Breast epithelium (tissue), 4 donors: ENCODE results near the gene ASTN2. TPM values are rescaled to one million over a fixed set of nuclear protein-coding genes. Genes with fewer than 3 reads are reported as not detected.

ENCODE experiments used
- DNase-seq, 2 donors: peaks; one replicate each; pipeline ENCODE4 v3.0.0-alpha.2; 2019; ENCODE audit warnings: low spot score in 2 of 2
- H3K27ac ChIP-seq, 2 donors: fragments of 200-600 bp; sonication (generic) in 1 of 2; one replicate each; pipeline ENCODE4 v1.5.1; 2016 to 2019; ENCODE audit warnings: mild to moderate bottlenecking in 1 of 2
- H3K27me3 ChIP-seq, 2 donors: fragments of 200-600 bp; sonication (generic) in 1 of 2; one replicate each; pipeline versions ENCODE4 v1.5.1 to v1.6.0; 2017 to 2019; ENCODE audit warnings: control low read depth in 1 of 2, mild to moderate bottlenecking in 1 of 2
- H3K36me3 ChIP-seq: fragments of 200-600 bp; one replicate; pipeline ENCODE4 v1.5.1; 2019
- H3K4me1 ChIP-seq, 2 donors: fragments of 200-600 bp; sonication (generic); one replicate each; pipeline ENCODE4 v1.5.1; 2016 to 2019; ENCODE audit warnings: control low read depth in 1 of 2
- H3K4me3 ChIP-seq, 3 donors: fragments of 200-600 bp; sonication (generic); 1 replicate in 2 of 3; 2 replicates in 1 of 3; pipeline ENCODE4 v1.5.1; 2016 to 2019; ENCODE audit warnings: mild to moderate bottlenecking in 3 of 3, moderate library complexity in 2 of 3
- H3K9me3 ChIP-seq, 2 donors: fragments of 200-600 bp; sonication (generic) in 1 of 2; one replicate each; pipeline ENCODE4 v1.5.1; 2016 to 2019; ENCODE audit warnings: control low read depth in 1 of 2
- CTCF ChIP-seq, 3 donors: fragments of 450-650 bp; IDR thresholded peaks; one replicate each; pipeline ENCODE4 v1.5.1; 2016 to 2017; ENCODE audit warnings: antibody characterized with exemption in 3 of 3, mild to moderate bottlenecking in 3 of 3, moderate library complexity in 3 of 3
- POLR2A ChIP-seq: fragments of 450-650 bp; IDR thresholded peaks from one replicate; pipeline ENCODE4 v1.6.1; 2016; ENCODE audit warnings: antibody characterized with exemption, mild to moderate bottlenecking, moderate library complexity
- POLR2AphosphoS5 ChIP-seq, 3 donors: sonication (generic); formaldehyde crosslinking; IDR thresholded peaks; one replicate each; pipeline ENCODE4 v1.6.1; 2017; ENCODE audit warnings: antibody characterized with exemption in 3 of 3
- intact Hi-C: fragments of 100-400 bp; cut with DNase I; formaldehyde crosslinking; loops from one replicate; pipeline ENCODE4 v1.15.1; 2023; ENCODE audit warnings: low total_unique reads
- total RNA-seq, 3 donors: library from RNA; depleted of rRNA; stranded (reverse); fragments of >200 nt; gene quantifications; one replicate each; pipeline ENCODE4 v1.1.0, GENCODE V29; 2016

Gene ASTN2
- total RNA-seq, 3 donors from 2014 or later, result 9.1 to 13.8 (median 9.8) TPM

- TF ChIP-seq POLR2A, result no peak
- intact Hi-C loops, result no loop called here
- Histone ChIP-seq H3K4me3 (peak overlapping the region; percentile 44 to 71 (median 54)), H3K36me3 (no peaks in the 10 kb centered on the region), H3K27me3 (peaks cover 0 to 19% of the 10 kb centered on the region in 2 donors), H3K27ac (no peak overlapping the region), H3K4me1 (no peaks in the 10 kb centered on the region), H3K9me3 (no peaks in the 10 kb centered on the region)
- no peak for DNase-seq
These were observed 1.3 kb downstream of the ASTN2 start for GRCh38 chr9:117413346-117414219.

GRCh38 chr9:117412841-117413240, 2.0 kb downstream of the ASTN2 start:
- DNase-seq, result no peak
- Histone ChIP-seq H3K36me3 (no peaks in the 10 kb centered on the region), H3K27ac (no peak overlapping the region), H3K9me3 (no peaks in the 10 kb centered on the region), H3K4me3 (peak overlapping the region in 2 of 3 donors; percentile 54 to 71), H3K27me3 (peaks cover 0 to 19% of the 10 kb centered on the region in 2 donors), H3K4me1 (no peaks in the 10 kb centered on the region)
- intact Hi-C loops, result no loop called here
- no peak for TF ChIP-seq POLR2AphosphoS5 (IDR thresholded peaks at IDR 0.05)
- no peak for TF ChIP-seq POLR2A
- no peak for TF ChIP-seq CTCF (IDR thresholded peaks at IDR 0.05)

GRCh38 chr9:117412006-117412715, 2.7 kb downstream of the ASTN2 start:
- TF ChIP-seq POLR2AphosphoS5 (IDR thresholded peaks at IDR 0.05), result no peak
- TF ChIP-seq POLR2A, result no peak
- no peak for TF ChIP-seq CTCF (IDR thresholded peaks at IDR 0.05)
- intact Hi-C loops, result no loop called here
- Histone ChIP-seq H3K9me3 (no peaks in the 10 kb centered on the region), H3K36me3 (no peaks in the 10 kb centered on the region), H3K4me3 (no peak overlapping the region), H3K27me3 (peaks cover 0 to 19% of the 10 kb centered on the region in 2 donors), H3K4me1 (no peaks in the 10 kb centered on the region), H3K27ac (no peak overlapping the region)
- no peak for DNase-seq

- Histone ChIP-seq H3K4me3 (no peak overlapping the region), H3K36me3 (no peaks in the 10 kb centered on the region), H3K27me3 (peaks cover 0 to 19% of the 10 kb centered on the region in 2 donors), H3K4me1 (no peaks in the 10 kb centered on the region), H3K27ac (no peak overlapping the region), H3K9me3 (no peaks in the 10 kb centered on the region)
- TF ChIP-seq POLR2A, result no peak
- TF ChIP-seq CTCF (IDR thresholded peaks at IDR 0.05), result peak in 2 of 3 donors; percentile 57 to 61
- no peak for DNase-seq
- intact Hi-C loops, result no loop called here
These were observed 3.3 kb downstream of the ASTN2 start for GRCh38 chr9:117411547-117411946.

GRCh38 chr9:117409321-117409720, 5.5 kb downstream of the ASTN2 start:
- no peak overlapping the region for H3K4me3 ChIP-seq
- H3K4me1 ChIP-seq, result no peaks in the 10 kb centered on the region
- DNase-seq, result no peak
- H3K27ac ChIP-seq, result no peak overlapping the region
- H3K27me3 ChIP-seq, result peaks cover 0 to 19% of the 10 kb centered on the region in 2 donors
- no peaks in the 10 kb centered on the region for H3K9me3 ChIP-seq
- intact Hi-C loops, result no loop called here
- no peaks in the 10 kb centered on the region for H3K36me3 ChIP-seq
- TF ChIP-seq CTCF (IDR thresholded peaks at IDR 0.05) (no peak), POLR2AphosphoS5 (IDR thresholded peaks at IDR 0.05) (no peak), POLR2A (no peak)
